DND-41 (cell line): ENCODE results near the gene SAMD4A.

Experiments
- EZH2 ChIP-seq: IDR thresholded peaks from 3 replicates; pipeline ENCODE4 v1.6.1; 2012; ENCODE audit warnings: borderline replicate concordance, low read depth, mild to moderate bottlenecking, moderate library complexity, low read length, inconsistent platforms; ENCODE audit not compliant: severe bottlenecking
- TF ChIP-seq, protein P1 (sequence below): IDR thresholded peaks from 2 replicates; pipeline ENCODE4 v1.5.1; 2012; ENCODE audit warnings: borderline replicate concordance, low read length, moderate library complexity, mild to moderate bottlenecking; ENCODE audit not compliant: poor library complexity, severe bottlenecking; ENCODE audit errors: extremely low read depth

GRCh38 chr14:54695196-54695595, 128.3 kb downstream of the SAMD4A start:
- no peak for TF ChIP-seq EZH2
- TF ChIP-seq, protein P1, sequence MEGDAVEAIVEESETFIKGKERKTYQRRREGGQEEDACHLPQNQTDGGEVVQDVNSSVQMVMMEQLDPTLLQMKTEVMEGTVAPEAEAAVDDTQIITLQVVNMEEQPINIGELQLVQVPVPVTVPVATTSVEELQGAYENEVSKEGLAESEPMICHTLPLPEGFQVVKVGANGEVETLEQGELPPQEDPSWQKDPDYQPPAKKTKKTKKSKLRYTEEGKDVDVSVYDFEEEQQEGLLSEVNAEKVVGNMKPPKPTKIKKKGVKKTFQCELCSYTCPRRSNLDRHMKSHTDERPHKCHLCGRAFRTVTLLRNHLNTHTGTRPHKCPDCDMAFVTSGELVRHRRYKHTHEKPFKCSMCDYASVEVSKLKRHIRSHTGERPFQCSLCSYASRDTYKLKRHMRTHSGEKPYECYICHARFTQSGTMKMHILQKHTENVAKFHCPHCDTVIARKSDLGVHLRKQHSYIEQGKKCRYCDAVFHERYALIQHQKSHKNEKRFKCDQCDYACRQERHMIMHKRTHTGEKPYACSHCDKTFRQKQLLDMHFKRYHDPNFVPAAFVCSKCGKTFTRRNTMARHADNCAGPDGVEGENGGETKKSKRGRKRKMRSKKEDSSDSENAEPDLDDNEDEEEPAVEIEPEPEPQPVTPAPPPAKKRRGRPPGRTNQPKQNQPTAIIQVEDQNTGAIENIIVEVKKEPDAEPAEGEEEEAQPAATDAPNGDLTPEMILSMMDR = no peak
